ENCODE results near the gene GNS. TPM values are rescaled to one million over a fixed set of nuclear protein-coding genes. Genes with fewer than 3 reads are reported as not detected.

GNS gene
- polyA plus RNA-seq, 4 donors, result 8.3 to 584 (median 24.0) TPM

DNA sequence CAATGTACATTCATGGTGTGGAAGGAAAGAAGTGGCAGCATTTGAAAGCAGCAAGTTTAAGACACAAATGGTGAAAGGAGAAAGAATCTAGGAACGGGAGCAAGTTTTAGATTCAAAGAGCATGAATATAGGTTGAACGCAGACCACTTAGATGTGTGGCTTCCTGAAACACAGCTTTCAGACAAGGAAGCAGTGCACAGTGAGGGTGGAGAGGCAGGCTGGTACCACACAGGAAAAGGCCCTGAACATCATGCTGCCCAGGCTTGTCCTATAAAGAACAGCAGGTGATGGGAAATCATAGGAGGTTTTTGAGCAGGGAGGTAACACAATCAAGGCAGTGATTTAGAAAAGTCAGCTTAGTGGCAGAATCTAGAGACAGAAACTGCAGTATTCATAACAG is 35.6 kb downstream of the GNS start:
- H3K36me3 ChIP-seq (ENCODE audit: control insufficient read depth in 3 of 3, insufficient read depth in 2 of 3, low read depth in 1 of 3, low read length in 3 of 3), result peaks cover 8 to 51% (median 19%) of the 10 kb centered on the region in 3 donors
- no peak for FAIRE-seq

GRCh38 chr12:64722835-64723234 is 36.4 kb downstream of the GNS start:
- no peak overlapping the region for H3K27ac ChIP-seq (ENCODE audit: low read depth in 1 of 3, low read length in 2 of 3)
- FAIRE-seq (no peak), DNase-seq (no peak)
- no peak overlapping the region for H3K4me3 ChIP-seq (ENCODE audit: low read depth in 1 of 3, low read length in 3 of 3)
- WGBS, 3 donors, result 94 to 98% (median 97%) methylated on average over 4 of the region's 4 CpGs
- no peaks in the 10 kb centered on the region for H3K27me3 ChIP-seq (ENCODE audit: control insufficient read depth in 3 of 3, insufficient read depth in 3 of 3, low read length in 3 of 3)
- H3K9me3 ChIP-seq (ENCODE audit: control insufficient read depth in 2 of 2, insufficient read depth in 1 of 2, low read depth in 1 of 2, low read length in 1 of 2), result no peaks in the 10 kb centered on the region
- H3K4me1 ChIP-seq (ENCODE audit: control insufficient read depth in 3 of 3, insufficient read depth in 2 of 3, low read depth in 1 of 3, low read length in 2 of 3), result no peaks in the 10 kb centered on the region
- peaks cover 11 to 50% (median 15%) of the 10 kb centered on the region in 3 donors for H3K36me3 ChIP-seq (ENCODE audit: control insufficient read depth in 3 of 3, insufficient read depth in 2 of 3, low read depth in 1 of 3, low read length in 3 of 3)

More for the DNA sequence above, 35.6 kb downstream of the GNS start:
- Histone ChIP-seq H3K4me3 (ENCODE audit: low read depth in 1 of 3, low read length in 3 of 3) (no peak overlapping the region), H3K4me1 (ENCODE audit: control insufficient read depth in 3 of 3, insufficient read depth in 2 of 3, low read depth in 1 of 3, low read length in 2 of 3) (no peaks in the 10 kb centered on the region), H3K27me3 (ENCODE audit: control insufficient read depth in 3 of 3, insufficient read depth in 3 of 3, low read length in 3 of 3) (no peaks in the 10 kb centered on the region), H3K27ac (ENCODE audit: low read depth in 1 of 3, low read length in 2 of 3) (no peak overlapping the region), H3K9me3 (ENCODE audit: control insufficient read depth in 2 of 2, insufficient read depth in 1 of 2, low read depth in 1 of 2, low read length in 1 of 2) (no peaks in the 10 kb centered on the region)
- no peak for DNase-seq
- WGBS, 3 donors, result 88 to 92% (median 89%) methylated on average over 2 of the region's 2 CpGs

DNA sequence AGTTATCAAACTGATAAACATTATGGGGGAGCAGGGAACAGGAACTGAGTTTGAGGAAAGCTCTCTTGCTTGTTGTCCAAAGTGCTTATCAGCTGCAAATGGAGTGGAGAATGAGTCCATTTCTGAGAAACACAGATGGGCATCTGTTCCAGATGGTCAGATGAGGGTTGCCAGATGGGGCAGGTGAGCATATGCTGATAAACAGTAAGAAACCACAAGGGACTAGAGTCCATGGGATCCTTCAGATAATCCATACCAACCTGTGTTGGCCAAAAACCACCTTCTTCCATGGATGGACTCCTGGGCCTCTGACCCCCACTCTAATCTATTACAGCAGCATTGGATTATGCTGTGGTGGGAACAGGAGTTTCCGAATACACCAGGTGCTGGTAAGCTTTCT is 38.3 kb downstream of the GNS start:
- Histone ChIP-seq H3K4me1 (ENCODE audit: control insufficient read depth in 3 of 3, insufficient read depth in 2 of 3, low read depth in 1 of 3, low read length in 2 of 3) (peaks cover 0 to 13% (median 0%) of the 10 kb centered on the region in 3 donors), H3K27ac (ENCODE audit: low read depth in 1 of 3, low read length in 2 of 3) (no peak overlapping the region), H3K4me3 (ENCODE audit: low read depth in 1 of 3, low read length in 3 of 3) (no peak overlapping the region), H3K36me3 (ENCODE audit: control insufficient read depth in 3 of 3, insufficient read depth in 2 of 3, low read depth in 1 of 3, low read length in 3 of 3) (peaks cover 12 to 54% (median 14%) of the 10 kb centered on the region in 3 donors), H3K27me3 (ENCODE audit: control insufficient read depth in 3 of 3, insufficient read depth in 3 of 3, low read length in 3 of 3) (no peaks in the 10 kb centered on the region), H3K9me3 (ENCODE audit: control insufficient read depth in 2 of 2, insufficient read depth in 1 of 2, low read depth in 1 of 2, low read length in 1 of 2) (no peaks in the 10 kb centered on the region)
- DNase-seq (no peak), FAIRE-seq (no peak)
- WGBS, 3 donors, result 90 to 97% (median 93%) methylated on average over 1 of the region's 1 CpG

- no peak for FAIRE-seq
- 81 to 89% (median 83%) methylated on average over 1 of the region's 1 CpG for WGBS, 3 donors
Observed at GRCh38 chr12:64718649-64719048, 40.6 kb downstream of the GNS start.

GRCh38 chr12:64716839-64717455 is 42.3 kb downstream of the GNS start:
- 96 to 98% (median 98%) methylated on average over 6 of the region's 6 CpGs for WGBS, 3 donors
- DNase-seq, result no peak
- H3K27ac ChIP-seq (ENCODE audit: low read depth in 1 of 3, low read length in 2 of 3), result peak overlapping the region in 1 of 3 donors; percentile 73
- no peak for FAIRE-seq
- H3K36me3 ChIP-seq (ENCODE audit: control insufficient read depth in 3 of 3, insufficient read depth in 2 of 3, low read depth in 1 of 3, low read length in 3 of 3), result peaks cover 12 to 48% (median 13%) of the 10 kb centered on the region in 3 donors
- H3K9me3 ChIP-seq (ENCODE audit: control insufficient read depth in 2 of 2, insufficient read depth in 1 of 2, low read depth in 1 of 2, low read length in 1 of 2), result no peaks in the 10 kb centered on the region
- H3K4me3 ChIP-seq (ENCODE audit: low read depth in 1 of 3, low read length in 3 of 3), result no peak overlapping the region
- no peaks in the 10 kb centered on the region for H3K27me3 ChIP-seq (ENCODE audit: control insufficient read depth in 3 of 3, insufficient read depth in 3 of 3, low read length in 3 of 3)
- H3K4me1 ChIP-seq (ENCODE audit: control insufficient read depth in 3 of 3, insufficient read depth in 2 of 3, low read depth in 1 of 3, low read length in 2 of 3), result peaks cover 0 to 16% (median 0%) of the 10 kb centered on the region in 3 donors

More at GRCh38 chr12:64718649-64719048, 40.6 kb downstream of the GNS start:
- Histone ChIP-seq H3K4me3 (ENCODE audit: low read depth in 1 of 3, low read length in 3 of 3) (no peak overlapping the region), H3K9me3 (ENCODE audit: control insufficient read depth in 2 of 2, insufficient read depth in 1 of 2, low read depth in 1 of 2, low read length in 1 of 2) (no peaks in the 10 kb centered on the region), H3K36me3 (ENCODE audit: control insufficient read depth in 3 of 3, insufficient read depth in 2 of 3, low read depth in 1 of 3, low read length in 3 of 3) (peaks cover 13 to 58% (median 15%) of the 10 kb centered on the region in 3 donors), H3K4me1 (ENCODE audit: control insufficient read depth in 3 of 3, insufficient read depth in 2 of 3, low read depth in 1 of 3, low read length in 2 of 3) (peaks cover 0 to 16% (median 0%) of the 10 kb centered on the region in 3 donors), H3K27me3 (ENCODE audit: control insufficient read depth in 3 of 3, insufficient read depth in 3 of 3, low read length in 3 of 3) (no peaks in the 10 kb centered on the region), H3K27ac (ENCODE audit: low read depth in 1 of 3, low read length in 2 of 3) (no peak overlapping the region)
- DNase-seq, result no peak

DNA sequence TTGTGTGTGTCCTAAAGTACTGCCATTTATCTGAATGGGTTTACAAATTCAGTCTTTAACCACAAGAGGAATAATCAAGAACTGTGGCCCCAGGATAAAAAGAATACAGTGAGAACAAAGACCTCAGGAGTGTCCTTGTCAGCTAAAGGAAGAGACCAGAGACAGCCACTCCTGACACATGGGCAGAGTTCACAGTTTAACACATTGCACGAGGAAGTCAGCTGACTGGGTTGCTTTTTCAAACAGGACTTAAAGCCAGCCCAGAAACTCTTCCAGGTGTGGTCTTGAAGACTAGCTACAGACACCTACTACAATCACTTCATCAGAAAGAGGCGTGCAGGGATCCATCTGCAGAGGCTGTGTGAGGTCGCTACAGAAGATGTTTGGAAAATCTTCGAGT is 42.8 kb downstream of the GNS start:
- Histone ChIP-seq H3K4me3 (ENCODE audit: low read depth in 1 of 3, low read length in 3 of 3) (no peak overlapping the region), H3K36me3 (ENCODE audit: control insufficient read depth in 3 of 3, insufficient read depth in 2 of 3, low read depth in 1 of 3, low read length in 3 of 3) (peaks cover 10 to 47% (median 12%) of the 10 kb centered on the region in 3 donors), H3K9me3 (ENCODE audit: control insufficient read depth in 2 of 2, insufficient read depth in 1 of 2, low read depth in 1 of 2, low read length in 1 of 2) (no peaks in the 10 kb centered on the region), H3K27me3 (ENCODE audit: control insufficient read depth in 3 of 3, insufficient read depth in 3 of 3, low read length in 3 of 3) (no peaks in the 10 kb centered on the region), H3K4me1 (ENCODE audit: control insufficient read depth in 3 of 3, insufficient read depth in 2 of 3, low read depth in 1 of 3, low read length in 2 of 3) (peaks cover 0 to 16% (median 0%) of the 10 kb centered on the region in 3 donors), H3K27ac (ENCODE audit: low read depth in 1 of 3, low read length in 2 of 3) (peak overlapping the region in 1 of 3 donors; percentile 73)
- 71 to 84% (median 73%) methylated on average over 4 of the region's 4 CpGs for WGBS, 3 donors
- FAIRE-seq, result no peak
- DNase-seq, result peak; percentile 42 to 88

GRCh38 chr12:64714551-64714968 is 44.6 kb downstream of the GNS start:
- H3K27ac ChIP-seq (ENCODE audit: low read depth in 1 of 3, low read length in 2 of 3), result no peak overlapping the region
- peaks cover 0 to 16% (median 0%) of the 10 kb centered on the region in 3 donors for H3K4me1 ChIP-seq (ENCODE audit: control insufficient read depth in 3 of 3, insufficient read depth in 2 of 3, low read depth in 1 of 3, low read length in 2 of 3)
- H3K36me3 ChIP-seq (ENCODE audit: control insufficient read depth in 3 of 3, insufficient read depth in 2 of 3, low read depth in 1 of 3, low read length in 3 of 3), result peaks cover 5 to 36% (median 9%) of the 10 kb centered on the region in 3 donors
- H3K27me3 ChIP-seq (ENCODE audit: control insufficient read depth in 3 of 3, insufficient read depth in 3 of 3, low read length in 3 of 3), result no peaks in the 10 kb centered on the region
- H3K4me3 ChIP-seq (ENCODE audit: low read depth in 1 of 3, low read length in 3 of 3), result no peak overlapping the region
- H3K9me3 ChIP-seq (ENCODE audit: control insufficient read depth in 2 of 2, insufficient read depth in 1 of 2, low read depth in 1 of 2, low read length in 1 of 2), result no peaks in the 10 kb centered on the region
- no peak for DNase-seq
- no peak for FAIRE-seq
- WGBS, 3 donors, result 80 to 92% (median 82%) methylated on average over 5 of the region's 5 CpGs

GRCh38 chr12:64713376-64713775 is 45.8 kb downstream of the GNS start:
- DNase-seq, result no peak
- FAIRE-seq, result no peak
- H3K36me3 ChIP-seq (ENCODE audit: control insufficient read depth in 3 of 3, insufficient read depth in 2 of 3, low read depth in 1 of 3, low read length in 3 of 3), result peaks cover 2 to 38% (median 6%) of the 10 kb centered on the region in 3 donors

GRCh38 chr12:64709429-64709828 is 49.8 kb downstream of the GNS start:
- Histone ChIP-seq H3K27ac (ENCODE audit: low read depth in 1 of 3, low read length in 2 of 3) (no peak overlapping the region), H3K4me3 (ENCODE audit: low read depth in 1 of 3, low read length in 3 of 3) (no peak overlapping the region), H3K9me3 (ENCODE audit: control insufficient read depth in 2 of 2, insufficient read depth in 1 of 2, low read depth in 1 of 2, low read length in 1 of 2) (no peaks in the 10 kb centered on the region), H3K4me1 (ENCODE audit: control insufficient read depth in 3 of 3, insufficient read depth in 2 of 3, low read depth in 1 of 3, low read length in 2 of 3) (no peaks in the 10 kb centered on the region), H3K36me3 (ENCODE audit: control insufficient read depth in 3 of 3, insufficient read depth in 2 of 3, low read depth in 1 of 3, low read length in 3 of 3) (peaks cover 0 to 14% (median under 1%) of the 10 kb centered on the region in 3 donors), H3K27me3 (ENCODE audit: control insufficient read depth in 3 of 3, insufficient read depth in 3 of 3, low read length in 3 of 3) (no peaks in the 10 kb centered on the region)
- 95 to 100% (median 99%) methylated on average over 2 of the region's 2 CpGs for WGBS, 3 donors
- no peak for DNase-seq
- no peak for FAIRE-seq

More at GRCh38 chr12:64713376-64713775, 45.8 kb downstream of the GNS start:
- no peak overlapping the region for H3K4me3 ChIP-seq (ENCODE audit: low read depth in 1 of 3, low read length in 3 of 3)
- no peak overlapping the region for H3K27ac ChIP-seq (ENCODE audit: low read depth in 1 of 3, low read length in 2 of 3)
- H3K4me1 ChIP-seq (ENCODE audit: control insufficient read depth in 3 of 3, insufficient read depth in 2 of 3, low read depth in 1 of 3, low read length in 2 of 3), result peaks cover 0 to 16% (median 0%) of the 10 kb centered on the region in 3 donors
- no peaks in the 10 kb centered on the region for H3K9me3 ChIP-seq (ENCODE audit: control insufficient read depth in 2 of 2, insufficient read depth in 1 of 2, low read depth in 1 of 2, low read length in 1 of 2)
- no peaks in the 10 kb centered on the region for H3K27me3 ChIP-seq (ENCODE audit: control insufficient read depth in 3 of 3, insufficient read depth in 3 of 3, low read length in 3 of 3)

Measured in small intestine (tissue), 7 donors.